Erythroblast (primary cell): ENCODE results near the gene PITPNC1.

Source experiments
- GATA1 ChIP-seq: IDR thresholded peaks from 2 replicates; pipeline ENCODE4 v1.6.1; 2011; ENCODE audit warnings: low read depth, mild to moderate bottlenecking, control low read depth, low read length, moderate library complexity
- POLR2A ChIP-seq: IDR thresholded peaks from 2 replicates; pipeline ENCODE4 v1.6.1; 2011; ENCODE audit warnings: mild to moderate bottlenecking, low read length

GRCh38 chr17:67742025-67742424 lies 364.9 kb downstream of the PITPNC1 start:
- TF ChIP-seq POLR2A (no peak), GATA1 (no peak)
